ENCODE results near the gene HMGA1. TPM values are rescaled to one million over a fixed set of nuclear protein-coding genes. Genes with fewer than 3 reads are reported as not detected.

The HMGA1 gene
- total and polyA plus RNA-seq, 2 of the 13 experiments (the other 11 are each of a cell fraction or from before 2014, with no cell fraction given) = 117 to 145 TPM

- TF ChIP-seq ZBTB38 (CRISPR knock-in tag; IDR thresholded peaks at IDR 0.05) = no peak
- no peak for TF ChIP-seq SOX13 (IDR thresholded peaks at IDR 0.05)
- peak in 1 of 2 experiments; percentile 50; a peak in 1 of 4 replicates for TF ChIP-seq SOX13 (CRISPR knock-in tag; conservative IDR thresholded peaks at IDR 0.05 in 1 of 2, IDR thresholded peaks at IDR 0.05 in 1 of 2)
- no peak for TF ChIP-seq ZBTB42 (CRISPR knock-in tag; IDR thresholded peaks at IDR 0.05)
- TF ChIP-seq DMAP1 (CRISPR knock-in tag; IDR thresholded peaks at IDR 0.05) = no peak
- no peak for TF ChIP-seq HBP1 (CRISPR knock-in tag; IDR thresholded peaks at IDR 0.05; ENCODE audit: low read depth)
- no peak for TF ChIP-seq RFX5 (IDR thresholded peaks at IDR 0.05; ENCODE audit: low read depth, low read length)
- TF ChIP-seq AGO1 (IDR thresholded peaks at IDR 0.05; ENCODE audit: low read depth, low read length, poor library complexity, severe bottlenecking) = no peak
- TF ChIP-seq RARA (CRISPR knock-in tag; IDR thresholded peaks at IDR 0.05) = peak; percentile 88
- 0 out of 2 replicates have a peak, but pooled peaks have one; percentile 44 for TF ChIP-seq AKAP8 (CRISPR knock-in tag; IDR thresholded peaks at IDR 0.05)
- TF ChIP-seq HOMEZ (CRISPR knock-in tag; IDR thresholded peaks at IDR 0.05; ENCODE audit: low read depth) = 0 out of 2 replicates have a peak, but pooled peaks have one; percentile 55
- no peak for TF ChIP-seq THAP9 (CRISPR knock-in tag; IDR thresholded peaks at IDR 0.05; ENCODE audit: borderline replicate concordance)
- no peak for TF ChIP-seq FOXO4 (CRISPR knock-in tag; conservative IDR thresholded peaks at IDR 0.05)
- no peak for TF ChIP-seq GPN1 (CRISPR knock-in tag; IDR thresholded peaks at IDR 0.05; ENCODE audit: borderline replicate concordance)
- peak; percentile 33; the same call in 1 of the 2 replicates for TF ChIP-seq SKIL (CRISPR knock-in tag; IDR thresholded peaks at IDR 0.05; ENCODE audit: borderline replicate concordance)
- TF ChIP-seq ZNF10 (CRISPR knock-in tag; IDR thresholded peaks at IDR 0.05; ENCODE audit: borderline replicate concordance, low read depth) = no peak
Observed at GRCh38 chr6:34276881-34277762, 40.4 kb downstream of the HMGA1 start (continued).

Data from HepG2 (cell line).